PC-3 (cell line): ENCODE results near the gene OPTN. TPM values are rescaled to one million over a fixed set of nuclear protein-coding genes. Genes with fewer than 3 reads are reported as not detected.

Source experiments
- ATAC-seq: fragments of 200-7000 bp; cut with Tn5 transposase; 2 replicates; pipeline ENCODE4 v1.9.1; 2020; ENCODE audit warnings: mild to moderate bottlenecking, moderate library complexity
- BruUV-seq: library from RNA; stranded (reverse); fragments of 400-500 nt; replicated peaks from 2 replicates; lab custom pipeline; 2021; lab: Mats Ljungman, UMichigan
- CTCF ChIA-PET: fragments of 300-600 bp; sonication (Branson Sonifier 250); formaldehyde crosslinking; loops from one replicate; lab custom pipeline; 2022; ENCODE audit warnings: antibody characterized with exemption; lab: Charles Lee
- POLR2A ChIA-PET: fragments of 300-600 bp; sonication (Branson Sonifier 250); formaldehyde crosslinking; loops from one replicate; lab custom pipeline; 2022; ENCODE audit warnings: antibody characterized with exemption; ENCODE audit not compliant: unreplicated experiment; lab: Charles Lee
- DNase-seq: peaks from one replicate; pipeline ENCODE4 v3.0.0-alpha.2; 2015
- H2AFZ ChIP-seq: fragments of 300-600 bp; sonication (generic); 2 replicates; pipeline ENCODE4 v1.6.0; 2016; ENCODE audit warnings: antibody characterized with exemption, low read length
- H3F3A ChIP-seq: fragments of 300-600 bp; sonication (generic); one replicate; pipeline ENCODE4 v1.6.0; 2017; ENCODE audit warnings: antibody characterized with exemption, low read length, control low read depth, mild to moderate bottlenecking; ENCODE audit not compliant: unreplicated experiment
- H3K27ac ChIP-seq: fragments of 300-600 bp; sonication (generic); 2 replicates; pipeline ENCODE4 v1.5.1; 2016; ENCODE audit warnings: mild to moderate bottlenecking, low read length
- H3K27me3 ChIP-seq: fragments of 300-600 bp; sonication (generic); 2 replicates; pipeline ENCODE4 v1.6.1; 2016; ENCODE audit warnings: low read length, mixed read lengths
- H3K36me3 ChIP-seq: fragments of 300-600 bp; sonication (generic); 2 replicates; pipeline ENCODE4 v1.6.1; 2016; ENCODE audit warnings: low read depth, mixed run types, low read length, mixed read lengths
- H3K4me1 ChIP-seq: fragments of 300-600 bp; sonication (generic); 2 replicates; pipeline ENCODE4 v1.5.1; 2016; ENCODE audit warnings: low read length; ENCODE audit not compliant: insufficient read depth
- H3K4me2 ChIP-seq: fragments of 300-600 bp; sonication (generic); 2 replicates; pipeline ENCODE4 v1.6.0; 2016; ENCODE audit warnings: low read length
- H3K4me3 ChIP-seq: fragments of 300-600 bp; sonication (generic); 2 replicates; pipeline ENCODE4 v1.5.1; 2016; ENCODE audit warnings: mild to moderate bottlenecking, low read length, mixed read lengths
- H3K79me2 ChIP-seq: fragments of 300-600 bp; sonication (generic); 2 replicates; pipeline ENCODE4 v1.6.1; 2017; ENCODE audit warnings: low read length, mixed read lengths
- H3K9ac ChIP-seq: fragments of 300-600 bp; sonication (generic); 2 replicates; pipeline ENCODE4 v1.6.0; 2016; ENCODE audit warnings: mild to moderate bottlenecking, low read length
- H3K9me2 ChIP-seq: fragments of 300-600 bp; sonication (generic); replicated peaks from 2 replicates; pipeline ENCODE4 v1.6.1; 2016; ENCODE audit warnings: mixed run types, low read length, mixed read lengths
- H3K9me3 ChIP-seq: fragments of 300-600 bp; sonication (generic); 2 replicates; pipeline ENCODE4 v1.6.1; 2016; ENCODE audit warnings: low read length, mixed read lengths
- H4K20me1 ChIP-seq: fragments of 300-600 bp; sonication (generic); 2 replicates; pipeline ENCODE4 v1.6.1; 2016; ENCODE audit warnings: low read length, mixed read lengths
- CTCF ChIP-seq: fragments of 300-600 bp; sonication (generic); conservative IDR thresholded peaks from 2 replicates; pipeline ENCODE4 v1.5.1; 2017; ENCODE audit warnings: antibody characterized with exemption, low read depth, mild to moderate bottlenecking, low read length
- EZH2 ChIP-seq: fragments of 300-600 bp; sonication (generic); IDR thresholded peaks from one replicate; pipeline ENCODE4 v1.6.1; 2017; ENCODE audit warnings: antibody characterized with exemption, mild to moderate bottlenecking, low read length; ENCODE audit not compliant: unreplicated experiment
- EZH2phosphoT487 ChIP-seq: fragments of 300-600 bp; sonication (generic); IDR thresholded peaks from 2 replicates; pipeline ENCODE4 v1.6.1; 2018; ENCODE audit warnings: mild to moderate bottlenecking, antibody characterized with exemption, low read length, borderline replicate concordance
- intact Hi-C: fragments of 100-400 bp; cut with micrococcal nuclease; formaldehyde crosslinking; loops from 2 replicates; pipeline ENCODE4 v1.9.0; 2023
- total RNA-seq: library from RNA; depleted of rRNA; stranded (reverse); fragments of >200 nt; gene quantifications from 2 replicates; pipeline ENCODE4 v1.2.3, GENCODE V29; 2014

OPTN gene
- total RNA-seq, 1 experiment from 2014 or later = 7.9 TPM

- Histone ChIP-seq H4K20me1 (no peaks in the 10 kb centered on the region), H3K9me2 (no peaks in the 10 kb centered on the region), H3K4me1 (no peaks in the 10 kb centered on the region), H3K79me2 (no peaks in the 10 kb centered on the region), H2AFZ (no peak overlapping the region), H3F3A (no peaks in the 10 kb centered on the region), H3K4me3 (no peak overlapping the region), H3K36me3 (no peaks in the 10 kb centered on the region), H3K4me2 (no peak overlapping the region), H3K9ac (no peak overlapping the region), H3K27me3 (no peaks in the 10 kb centered on the region), H3K27ac (no peak overlapping the region), H3K9me3 (no peaks in the 10 kb centered on the region)
- intact Hi-C loops = no loop called here
- DNase-seq = no peak
- TF ChIP-seq EZH2 (no peak), CTCF (no peak), EZH2phosphoT487 (no peak)
- POLR2A ChIA-PET = interaction anchor here (0.6 kb wide), 1 partner anchor 742 kb away, joined by 8 read pairs; no protein-coding TSS in a partner anchor
- BruUV-seq = no TSS peak
- ATAC-seq = no peak
- CTCF ChIA-PET = no interaction called here
Observed at GRCh38 chr10:13068071-13068470, 31.9 kb upstream of the OPTN start.

- H3F3A ChIP-seq = no peaks in the 10 kb centered on the region
Observed at GRCh38 chr10:13068484-13068883, 31.5 kb upstream of the OPTN start.

More at GRCh38 chr10:13068484-13068883, 31.5 kb upstream of the OPTN start:
- DNase-seq = no peak
- intact Hi-C loops = no loop called here
- Histone ChIP-seq H3K27me3 (no peaks in the 10 kb centered on the region), H2AFZ (no peak overlapping the region), H3K4me3 (no peak overlapping the region), H3K36me3 (no peaks in the 10 kb centered on the region), H3K4me1 (no peaks in the 10 kb centered on the region), H3K4me2 (no peak overlapping the region), H3K79me2 (no peaks in the 10 kb centered on the region), H3K9me3 (no peaks in the 10 kb centered on the region), H3K9me2 (no peaks in the 10 kb centered on the region), H3K9ac (no peak overlapping the region), H3K27ac (no peak overlapping the region), H4K20me1 (no peaks in the 10 kb centered on the region)
- no TSS peak for BruUV-seq
- ChIA-PET POLR2A (interaction anchor here (0.6 kb wide), 1 partner anchor 742 kb away, joined by 8 read pairs; no protein-coding TSS in a partner anchor), CTCF (no interaction called here)
- ATAC-seq = no peak
- TF ChIP-seq EZH2phosphoT487 (no peak), CTCF (no peak), EZH2 (no peak)
